Osteoblast (primary cell): ENCODE results near the gene TUB. TPM values are rescaled to one million over a fixed set of nuclear protein-coding genes. Genes with fewer than 3 reads are reported as not detected.
A peak's percentile ranks its signal among the peaks of the same experiment; 100 is the strongest.

Source experiments
- DNase-seq: peaks from one replicate; pipeline ENCODE4 v3.0.0; 2011; ENCODE audit warnings: low spot score, mixed read lengths; ENCODE audit not compliant: insufficient read length; ENCODE audit errors: missing footprints
- H2AFZ ChIP-seq: 2 replicates; pipeline ENCODE4 v1.6.0; 2011; ENCODE audit warnings: mild to moderate bottlenecking, low read length
- H3K27ac ChIP-seq: 2 replicates; pipeline ENCODE4 v1.5.1; 2011; ENCODE audit warnings: mild to moderate bottlenecking, low read depth, low read length, moderate library complexity
- H3K27me3 ChIP-seq: 2 replicates; pipeline ENCODE4 v1.6.0; 2012; ENCODE audit warnings: mild to moderate bottlenecking, control low read depth, inconsistent platforms, low read length, moderate library complexity; ENCODE audit not compliant: insufficient read depth
- H3K36me3 ChIP-seq: 2 replicates; pipeline ENCODE4 v1.5.1; 2011; ENCODE audit warnings: mild to moderate bottlenecking, low read length, control low read depth, moderate library complexity; ENCODE audit not compliant: insufficient read depth
- H3K4me1 ChIP-seq: 2 replicates; pipeline ENCODE4 v1.5.1; 2011; ENCODE audit warnings: mild to moderate bottlenecking, low read length, control low read depth, moderate library complexity; ENCODE audit not compliant: insufficient read depth
- H3K4me2 ChIP-seq: 2 replicates; pipeline ENCODE4 v1.6.0; 2011; ENCODE audit warnings: mild to moderate bottlenecking, low read length; ENCODE audit not compliant: insufficient read depth
- H3K4me3 ChIP-seq: fragments of 200-600 bp; sonication (generic); 3 replicates; pipeline ENCODE4 v1.5.1; 2012; ENCODE audit warnings: mild to moderate bottlenecking, low read length, inconsistent platforms; ENCODE audit not compliant: insufficient read depth
- H3K79me2 ChIP-seq: 2 replicates; pipeline ENCODE4 v1.6.0; 2012; ENCODE audit warnings: mild to moderate bottlenecking, low read length, control low read depth, inconsistent platforms; ENCODE audit not compliant: insufficient read depth
- H3K9me3 ChIP-seq: 2 replicates; pipeline ENCODE4 v1.5.1; 2011; ENCODE audit warnings: low read depth, low read length, control low read depth
- H4K20me1 ChIP-seq: 2 replicates; pipeline ENCODE4 v1.6.0; 2012; ENCODE audit warnings: mild to moderate bottlenecking, low read length, control low read depth; ENCODE audit not compliant: insufficient read depth
- CTCF ChIP-seq: IDR thresholded peaks from 2 replicates; pipeline ENCODE4 v1.5.1; 2011; ENCODE audit warnings: mild to moderate bottlenecking, low read depth, low read length, moderate library complexity; ENCODE audit errors: extremely low read depth
- total RNA-seq: library from RNA; depleted of rRNA; stranded (reverse); fragments of >200 nt; gene quantifications from 2 replicates; pipeline ENCODE4 v1.2.3, GENCODE V29; 2012

Gene TUB
- total RNA-seq, 1 donor, result 23.5 TPM

GRCh38 chr11:8102965-8103364 is 22.0 kb downstream of the TUB start:
- peak; percentile 35 for DNase-seq
- H3K4me3 ChIP-seq, result no peak overlapping the region
- no peak for TF ChIP-seq CTCF
- no peak overlapping the region for H3K4me2 ChIP-seq
- H3K4me1 ChIP-seq, result peaks cover 13% of the 10 kb centered on the region
- no peaks in the 10 kb centered on the region for H3K9me3 ChIP-seq
- no peaks in the 10 kb centered on the region for H3K27me3 ChIP-seq
- H3K27ac ChIP-seq, result no peak overlapping the region
- no peaks in the 10 kb centered on the region for H3K79me2 ChIP-seq
- H2AFZ ChIP-seq, result no peak overlapping the region
- H3K36me3 ChIP-seq, result peaks cover 35% of the 10 kb centered on the region
- H4K20me1 ChIP-seq, result peaks cover 7% of the 10 kb centered on the region

GRCh38 chr11:8103909-8104308 is 22.9 kb downstream of the TUB start:
- H3K27ac ChIP-seq, result no peak overlapping the region
- H3K36me3 ChIP-seq, result peaks cover 35% of the 10 kb centered on the region
- no peak overlapping the region for H3K4me3 ChIP-seq
- peaks cover 4% of the 10 kb centered on the region for H4K20me1 ChIP-seq
- no peak overlapping the region for H3K4me2 ChIP-seq
- H3K79me2 ChIP-seq, result no peaks in the 10 kb centered on the region
- H3K27me3 ChIP-seq, result no peaks in the 10 kb centered on the region
- no peaks in the 10 kb centered on the region for H3K9me3 ChIP-seq
- DNase-seq, result peak; percentile 56
- no peak overlapping the region for H2AFZ ChIP-seq
- peaks cover 3% of the 10 kb centered on the region for H3K4me1 ChIP-seq
- TF ChIP-seq CTCF, result no peak

- Histone ChIP-seq H3K4me1 (no peaks in the 10 kb centered on the region), H4K20me1 (peaks cover 4% of the 10 kb centered on the region), H2AFZ (no peak overlapping the region), H3K4me3 (no peak overlapping the region), H3K36me3 (peaks cover 29% of the 10 kb centered on the region), H3K9me3 (no peaks in the 10 kb centered on the region), H3K4me2 (no peak overlapping the region), H3K79me2 (no peaks in the 10 kb centered on the region), H3K27me3 (no peaks in the 10 kb centered on the region), H3K27ac (no peak overlapping the region)
- no peak for DNase-seq
- TF ChIP-seq CTCF, result no peak
These were observed 24.1 kb downstream of the TUB start for GRCh38 chr11:8105133-8105532.

GRCh38 chr11:8105666-8106065 is 24.7 kb downstream of the TUB start:
- H3K27ac ChIP-seq, result no peak overlapping the region
- H3K4me1 ChIP-seq, result no peaks in the 10 kb centered on the region
- no peak for TF ChIP-seq CTCF
- H3K36me3 ChIP-seq, result peaks cover 25% of the 10 kb centered on the region
- no peak overlapping the region for H3K4me3 ChIP-seq
- no peaks in the 10 kb centered on the region for H3K9me3 ChIP-seq
- H3K4me2 ChIP-seq, result no peak overlapping the region
- peak; percentile 66 for DNase-seq
- H4K20me1 ChIP-seq, result peaks cover 4% of the 10 kb centered on the region
- H3K79me2 ChIP-seq, result no peaks in the 10 kb centered on the region
- H3K27me3 ChIP-seq, result peaks cover 2% of the 10 kb centered on the region
- no peak overlapping the region for H2AFZ ChIP-seq
